CMK (cell line): Measurements from ENCODE around the gene PALM.
A peak's percentile ranks its signal among the peaks of the same experiment; 100 is the strongest.

ENCODE experiments used
- DNase-seq: peaks from one replicate; pipeline ENCODE4 v3.0.0-alpha.2; 2010; ENCODE audit warnings: low read depth

The PALM gene

GRCh38 chr19:782878-783668 lies 74.3 kb downstream of the PALM start:
- no peak for DNase-seq

- DNase-seq: no peak
Measured at GRCh38 chr19:784541-784940, 75.8 kb downstream of the PALM start.

- DNase-seq: no peak
Measured at GRCh38 chr19:787536-787935, 78.8 kb downstream of the PALM start.

DNA sequence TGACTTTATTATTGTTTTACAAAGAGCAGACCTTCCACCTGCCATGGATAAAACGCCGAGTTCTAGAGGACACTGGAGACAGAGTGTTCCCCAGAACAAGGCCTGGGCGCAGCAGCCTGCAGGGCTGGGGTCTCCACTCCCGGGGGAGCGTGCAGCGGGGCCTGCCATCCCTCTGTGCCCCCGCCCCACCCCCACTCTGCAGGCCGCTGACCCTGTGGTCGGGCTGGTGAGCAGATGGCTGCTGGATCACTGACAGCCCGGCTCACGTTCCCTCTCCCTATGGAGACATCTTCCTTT lies 79.9 kb downstream of the PALM start:
- DNase-seq: no peak

GRCh38 chr19:788983-789700 lies 80.4 kb downstream of the PALM start:
- DNase-seq: peak; percentile 70

DNA sequence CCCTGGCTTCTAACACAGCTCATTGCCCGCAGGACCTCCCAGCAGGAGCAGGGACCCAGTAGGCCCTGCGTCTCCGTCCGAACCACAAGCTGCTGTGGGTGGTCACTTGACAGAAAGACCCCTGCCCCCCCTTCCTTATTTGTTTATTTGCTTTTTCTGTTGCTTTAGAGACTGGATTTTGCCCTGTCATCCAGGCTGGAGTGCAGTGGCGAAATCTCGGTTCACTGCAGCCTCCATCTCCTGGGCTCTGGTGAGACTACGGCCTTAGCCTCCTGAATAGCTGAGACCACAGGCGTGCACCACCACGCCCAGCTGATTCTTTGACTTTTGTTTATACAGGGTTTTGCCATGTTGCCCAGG lies 80.9 kb downstream of the PALM start:
- DNase-seq: no peak

DNA sequence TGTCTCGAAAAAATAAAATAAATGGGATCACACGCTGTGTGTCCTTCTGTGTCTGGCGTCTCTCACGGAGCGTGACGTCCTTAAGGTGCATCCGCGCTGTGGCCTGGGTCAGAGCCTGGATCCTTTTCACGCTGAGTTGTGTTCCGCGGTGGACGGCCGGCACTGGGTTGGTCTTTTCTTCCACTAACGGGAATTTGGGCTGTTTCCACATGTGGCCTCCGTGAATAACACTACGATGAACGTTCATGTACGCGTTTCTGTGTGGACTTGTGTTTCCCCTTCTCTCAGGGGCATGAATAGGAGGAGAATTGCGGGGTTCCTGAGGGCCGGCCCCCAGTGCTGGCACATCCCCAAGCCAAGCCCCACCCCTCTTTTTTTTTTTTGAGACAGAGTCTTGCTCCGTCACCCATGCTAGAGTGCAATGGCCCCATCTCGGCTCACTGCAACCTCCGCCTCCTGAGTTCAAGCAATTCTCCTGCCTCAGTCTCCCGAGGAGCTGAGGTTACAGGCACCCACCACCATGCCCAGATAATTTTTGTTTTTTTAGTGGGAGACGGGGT lies 82.4 kb downstream of the PALM start:
- no peak for DNase-seq

GRCh38 chr19:791567-792305 lies 83.0 kb downstream of the PALM start:
- DNase-seq: peak; percentile 95

DNA sequence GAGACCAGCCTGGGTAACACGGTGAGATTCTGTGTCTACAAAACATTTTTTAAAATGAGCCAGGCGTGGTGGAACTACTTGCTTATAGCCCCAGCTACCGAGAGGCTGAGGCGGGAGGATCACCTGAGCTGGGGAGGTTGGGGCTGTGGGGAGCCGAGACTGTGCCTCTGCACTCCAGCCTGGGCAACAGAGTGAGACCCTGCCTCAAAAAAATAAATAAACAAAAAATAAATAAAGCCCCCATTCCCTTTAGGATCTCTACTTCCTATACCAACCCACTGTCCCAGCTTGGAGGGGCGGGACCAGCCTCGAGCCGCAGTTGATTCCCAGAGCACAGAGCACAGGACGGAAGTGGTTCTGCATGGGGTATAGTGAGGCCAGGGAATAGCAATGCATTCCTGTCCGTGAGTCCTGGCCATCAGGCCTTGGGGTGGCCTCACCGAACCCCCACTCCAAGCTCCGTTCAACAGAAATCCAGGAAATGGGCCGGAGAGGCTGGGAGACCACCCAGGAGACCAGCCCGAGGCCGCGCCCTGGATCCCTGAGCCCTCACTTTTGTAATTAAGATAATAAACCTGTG lies 83.7 kb downstream of the PALM start:
- DNase-seq: peak; percentile 64

DNA sequence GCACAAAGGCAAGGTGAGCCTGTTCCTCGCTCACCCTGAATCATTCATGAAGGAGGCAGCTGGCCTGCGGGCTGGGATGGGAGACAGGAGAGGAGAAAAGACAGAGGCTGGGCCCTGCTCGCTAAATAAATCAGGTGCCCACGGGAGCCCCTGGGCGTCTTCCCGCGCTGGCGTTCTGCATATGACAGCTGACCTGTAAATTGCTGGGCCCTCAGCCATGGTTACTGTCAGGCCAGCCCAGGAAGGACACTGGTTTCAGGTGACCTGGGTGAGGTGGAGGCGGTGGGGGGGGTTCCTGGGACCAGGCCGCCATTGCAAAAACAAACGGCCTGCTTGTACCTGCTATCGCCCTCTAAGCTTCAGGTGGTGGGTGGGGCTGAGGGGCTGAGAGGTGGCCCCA lies 85.1 kb downstream of the PALM start:
- no peak for DNase-seq

- DNase-seq: no peak
Measured at GRCh38 chr19:795073-795611, 86.4 kb downstream of the PALM start.

- no peak for DNase-seq
Measured at GRCh38 chr19:795691-796581, 87.2 kb downstream of the PALM start.

DNA sequence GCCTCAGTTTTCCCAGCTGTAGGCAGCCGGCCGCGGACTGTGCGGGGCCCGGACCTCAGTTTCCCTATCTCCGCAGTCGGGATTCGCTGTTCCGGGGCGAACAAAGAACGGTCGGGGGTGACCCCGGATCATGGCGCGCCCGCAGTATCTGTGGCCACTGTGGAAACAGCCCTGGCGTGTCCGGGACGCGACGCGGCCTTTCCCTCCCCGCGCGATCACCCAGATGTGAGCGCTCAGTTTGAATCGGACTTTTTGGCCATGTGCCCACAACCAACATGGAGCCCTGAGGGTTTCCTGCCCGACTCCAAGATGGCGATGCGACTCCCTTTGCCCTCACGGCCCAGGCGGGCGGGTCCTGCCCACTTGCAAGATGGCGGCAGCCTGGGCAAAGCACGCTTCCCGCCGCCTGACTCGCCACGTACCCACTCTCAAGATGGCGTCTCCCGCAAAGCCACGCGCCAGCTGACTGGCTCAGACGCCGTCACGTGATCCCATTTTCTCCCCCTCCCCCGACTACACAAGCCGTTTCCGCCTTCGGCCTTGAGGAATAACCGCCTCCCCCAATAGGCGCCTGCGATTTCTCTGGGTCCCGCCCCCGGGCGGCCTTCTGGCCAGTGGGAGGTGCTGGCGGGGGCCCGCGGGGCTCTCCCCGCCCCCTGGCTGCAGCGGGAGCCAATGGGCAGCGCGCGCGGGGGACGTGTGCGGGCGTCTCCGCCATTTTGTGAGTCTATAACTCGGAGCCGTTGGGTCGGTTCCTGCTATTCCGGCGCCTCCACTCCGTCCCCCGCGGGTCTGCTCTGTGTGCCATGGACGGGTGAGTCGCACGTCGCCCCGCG lies 88.2 kb downstream of the PALM start, which contains the start of gene PTBP1:
Gene PTBP1, plus strand, starts transcription at position 761 of the 836 bp plus-strand sequence. Its CDS starts 46 bp downstream, at position 807.
- DNase-seq: peak; percentile 100
